NOMO-1 (cell line): ENCODE data around the gene ITGA1.
A peak's percentile ranks its signal among the peaks of the same experiment; 100 is the strongest.

ENCODE experiments used
- DNase-seq, 2 experiments: peaks; one replicate each; lab custom pipeline; 2025; ENCODE audit not compliant: unreplicated experiment in 2 of 2; lab: John Stamatoyannopoulos, UW

The ITGA1 gene

GRCh38 chr5:52893105-52893504 is 105.4 kb downstream of the ITGA1 start:
- no peak for DNase-seq

- no peak for DNase-seq
Measured at GRCh38 chr5:52893863-52894262, 106.1 kb downstream of the ITGA1 start.

GRCh38 chr5:52894451-52894850 is 106.7 kb downstream of the ITGA1 start:
- DNase-seq, result no peak

- no peak for DNase-seq
Measured at GRCh38 chr5:52895075-52895474, 107.4 kb downstream of the ITGA1 start.

GRCh38 chr5:52895572-52896413 is 108.1 kb downstream of the ITGA1 start:
- no peak for DNase-seq

- DNase-seq, result no peak
Measured at GRCh38 chr5:52896534-52897237, 109.0 kb downstream of the ITGA1 start.

GRCh38 chr5:52897238-52897614 is 109.5 kb downstream of the ITGA1 start:
- DNase-seq, result no peak

- no peak for DNase-seq
Measured at GRCh38 chr5:52898961-52899680, 111.4 kb downstream of the ITGA1 start.

GRCh38 chr5:52903142-52903541 is 115.4 kb downstream of the ITGA1 start:
- no peak for DNase-seq

- DNase-seq, result no peak
Measured at GRCh38 chr5:52906343-52906742, 118.6 kb downstream of the ITGA1 start.

GRCh38 chr5:52906845-52907244 is 119.1 kb downstream of the ITGA1 start:
- no peak for DNase-seq

- no peak for DNase-seq
Measured at GRCh38 chr5:52909192-52909591, 121.5 kb downstream of the ITGA1 start.

GRCh38 chr5:52910071-52910470 is 122.4 kb downstream of the ITGA1 start:
- DNase-seq, result no peak

- DNase-seq, result peak; percentile 55 to 65
Measured at GRCh38 chr5:52915176-52915875, 127.6 kb downstream of the ITGA1 start.

GRCh38 chr5:52920929-52921328 is 133.2 kb downstream of the ITGA1 start:
- peak in 1 of 2 experiments; percentile 4 for DNase-seq

- peak; percentile 53 to 57 for DNase-seq
Measured at GRCh38 chr5:52922384-52922783, 134.7 kb downstream of the ITGA1 start.

GRCh38 chr5:52924456-52924855 is 136.7 kb downstream of the ITGA1 start:
- DNase-seq, result no peak

- DNase-seq, result no peak
Measured at GRCh38 chr5:52925001-52925400, 137.3 kb downstream of the ITGA1 start.

- DNase-seq, result no peak
Measured at GRCh38 chr5:52928689-52929088, 141.0 kb downstream of the ITGA1 start.

GRCh38 chr5:52938226-52938625 is 150.5 kb downstream of the ITGA1 start:
- no peak for DNase-seq

- no peak for DNase-seq
Measured at GRCh38 chr5:52943285-52943684, 155.6 kb downstream of the ITGA1 start.
